ENCODE measurements around the gene FBXL12.

FBXL12 gene

GRCh38 chr19:9857920-9858746 lies 39.3 kb upstream of the FBXL12 start:
- TF ChIP-seq CTCF (IDR thresholded peaks at IDR 0.05): no peak

GRCh38 chr19:9857076-9857721 lies 38.3 kb upstream of the FBXL12 start:
- TF ChIP-seq CTCF (IDR thresholded peaks at IDR 0.05): no peak

- TF ChIP-seq CTCF (IDR thresholded peaks at IDR 0.05): no peak
Observed at GRCh38 chr19:9856609-9857008, 37.7 kb upstream of the FBXL12 start.

GRCh38 chr19:9854282-9854846 lies 35.5 kb upstream of the FBXL12 start:
- TF ChIP-seq CTCF (IDR thresholded peaks at IDR 0.05): no peak

- TF ChIP-seq CTCF (IDR thresholded peaks at IDR 0.05): no peak
Observed at GRCh38 chr19:9850235-9850959, 31.5 kb upstream of the FBXL12 start.

GRCh38 chr19:9849791-9850190 lies 30.9 kb upstream of the FBXL12 start:
- no peak for TF ChIP-seq CTCF (IDR thresholded peaks at IDR 0.05)

GRCh38 chr19:9848762-9849161 lies 29.9 kb upstream of the FBXL12 start:
- TF ChIP-seq CTCF (IDR thresholded peaks at IDR 0.05): no peak
